Activated T-helper 1 cell treated with anti-CD3 and anti-CD28 coated beads, Interleukin-12 subunit alpha, Interleukin-12 subunit beta, Interleukin-2, Interleukin-4 antibody, amounts not matched to agents 30 ng/mL and 10 ng/mL and 1 ng/mL, durations not matched to agents 14 hours and 24 hours and 36 hours (primary cell): ENCODE data around the gene SERPINE2. TPM values are rescaled to one million over a fixed set of nuclear protein-coding genes. Genes with fewer than 3 reads are reported as not detected.

Experiments
- DNase-seq: peaks from one replicate; pipeline ENCODE4 v3.0.0; 2021; ENCODE audit warnings: low spot score
- H3K27ac Mint-ChIP-seq: one replicate; pipeline ENCODE4 v1.8.0; 2021; ENCODE audit warnings: mild to moderate bottlenecking, mixed read lengths
- H3K27me3 Mint-ChIP-seq: one replicate; pipeline ENCODE4 v1.8.0; 2022; ENCODE audit warnings: mild to moderate bottlenecking, moderate library complexity, mixed read lengths; ENCODE audit not compliant: insufficient read depth
- H3K36me3 Mint-ChIP-seq: one replicate; pipeline ENCODE4 v1.8.0; 2021; ENCODE audit warnings: low read depth, mixed read lengths
- H3K4me1 Mint-ChIP-seq: one replicate; pipeline ENCODE4 v1.8.0; 2021; ENCODE audit warnings: low read depth, mixed read lengths
- H3K4me3 Mint-ChIP-seq: one replicate; pipeline ENCODE4 v1.8.0; 2021; ENCODE audit warnings: mild to moderate bottlenecking, moderate library complexity, mixed read lengths
- H3K9me3 Mint-ChIP-seq: one replicate; pipeline ENCODE4 v1.8.0; 2021; ENCODE audit warnings: mixed read lengths
- intact Hi-C: fragments of 100-400 bp; cut with micrococcal nuclease; formaldehyde crosslinking; loops from one replicate; pipeline ENCODE4 v1.15.1; 2024
- total RNA-seq: library from RNA; stranded (reverse); gene quantifications from 2 replicates; pipeline ENCODE4 v1.2.3, GENCODE V29; 2022

The SERPINE2 gene
- total RNA-seq, 1 donor from 2014 or later = 28.8 TPM

GRCh38 chr2:223937535-223937934 lies 101.6 kb downstream of the SERPINE2 start:
- H3K27me3 Mint-ChIP-seq = no peaks in the 10 kb centered on the region
- peaks cover 69% of the 10 kb centered on the region for H3K4me1 Mint-ChIP-seq
- no peak overlapping the region for H3K4me3 Mint-ChIP-seq
- no peak overlapping the region for H3K27ac Mint-ChIP-seq
- peaks cover 16% of the 10 kb centered on the region for H3K9me3 Mint-ChIP-seq
- DNase-seq = no peak
- H3K36me3 Mint-ChIP-seq = peaks cover 20% of the 10 kb centered on the region
- intact Hi-C loops = no loop called here

GRCh38 chr2:223936862-223937326 lies 102.2 kb downstream of the SERPINE2 start:
- Mint-ChIP-seq H3K4me1 (peaks cover 68% of the 10 kb centered on the region), H3K4me3 (peak overlapping the region; percentile 19)
- DNase-seq = no peak

DNA sequence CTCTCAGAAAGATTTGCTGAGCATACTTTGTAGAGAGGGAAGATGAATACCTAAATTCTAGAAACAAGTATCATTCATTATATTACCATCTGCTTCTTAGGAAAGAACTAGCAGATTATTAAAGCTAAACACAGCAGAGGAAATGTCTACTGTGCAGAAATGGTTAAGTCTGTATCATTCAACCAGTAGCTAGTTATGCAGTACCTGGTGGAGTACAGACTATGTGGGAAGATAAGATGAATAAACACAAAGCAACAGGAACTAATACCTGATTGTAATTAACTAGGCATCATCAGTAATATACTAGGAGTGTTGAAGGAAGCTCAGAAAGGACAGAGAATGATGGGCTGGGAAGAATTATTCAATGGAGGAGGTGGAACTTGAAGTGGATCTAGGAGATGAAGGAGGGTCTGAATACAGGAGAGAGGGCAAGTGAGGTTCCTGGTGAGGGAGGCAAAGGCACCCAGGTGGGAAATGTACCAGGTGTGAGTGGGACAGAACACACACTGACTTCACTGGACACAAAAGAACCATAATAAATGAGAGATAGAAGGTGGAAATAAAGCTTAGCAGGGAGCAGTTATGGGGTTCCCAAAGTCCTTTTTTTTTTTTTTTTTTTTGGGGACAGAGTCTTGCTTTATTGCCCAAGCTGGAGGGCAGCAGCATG lies 103.5 kb downstream of the SERPINE2 start:
- no peak overlapping the region for H3K4me3 Mint-ChIP-seq
- intact Hi-C loops = loop anchor here (1.0 kb wide), 1 partner anchor 13 kb away; no protein-coding TSS in a partner anchor
- no peak for DNase-seq

More at GRCh38 chr2:223936862-223937326, 102.2 kb downstream of the SERPINE2 start:
- Mint-ChIP-seq H3K36me3 (peaks cover 20% of the 10 kb centered on the region), H3K27ac (no peak overlapping the region), H3K9me3 (peaks cover 16% of the 10 kb centered on the region), H3K27me3 (no peaks in the 10 kb centered on the region)
- intact Hi-C loops = loop anchor here (1.0 kb wide), 1 partner anchor 15 kb away; no protein-coding TSS in a partner anchor

GRCh38 chr2:223934870-223935269 lies 104.2 kb downstream of the SERPINE2 start:
- no peak for DNase-seq
- Mint-ChIP-seq H3K27me3 (no peaks in the 10 kb centered on the region), H3K27ac (no peak overlapping the region), H3K9me3 (peaks cover 11% of the 10 kb centered on the region), H3K4me3 (no peak overlapping the region), H3K36me3 (peaks cover 15% of the 10 kb centered on the region), H3K4me1 (peaks cover 68% of the 10 kb centered on the region)
- intact Hi-C loops = no loop called here

More for the DNA sequence above, 103.5 kb downstream of the SERPINE2 start:
- Mint-ChIP-seq H3K27me3 (no peaks in the 10 kb centered on the region), H3K36me3 (peaks cover 15% of the 10 kb centered on the region), H3K9me3 (peaks cover 12% of the 10 kb centered on the region), H3K4me1 (peaks cover 61% of the 10 kb centered on the region), H3K27ac (peak overlapping the region; percentile 3)

DNA sequence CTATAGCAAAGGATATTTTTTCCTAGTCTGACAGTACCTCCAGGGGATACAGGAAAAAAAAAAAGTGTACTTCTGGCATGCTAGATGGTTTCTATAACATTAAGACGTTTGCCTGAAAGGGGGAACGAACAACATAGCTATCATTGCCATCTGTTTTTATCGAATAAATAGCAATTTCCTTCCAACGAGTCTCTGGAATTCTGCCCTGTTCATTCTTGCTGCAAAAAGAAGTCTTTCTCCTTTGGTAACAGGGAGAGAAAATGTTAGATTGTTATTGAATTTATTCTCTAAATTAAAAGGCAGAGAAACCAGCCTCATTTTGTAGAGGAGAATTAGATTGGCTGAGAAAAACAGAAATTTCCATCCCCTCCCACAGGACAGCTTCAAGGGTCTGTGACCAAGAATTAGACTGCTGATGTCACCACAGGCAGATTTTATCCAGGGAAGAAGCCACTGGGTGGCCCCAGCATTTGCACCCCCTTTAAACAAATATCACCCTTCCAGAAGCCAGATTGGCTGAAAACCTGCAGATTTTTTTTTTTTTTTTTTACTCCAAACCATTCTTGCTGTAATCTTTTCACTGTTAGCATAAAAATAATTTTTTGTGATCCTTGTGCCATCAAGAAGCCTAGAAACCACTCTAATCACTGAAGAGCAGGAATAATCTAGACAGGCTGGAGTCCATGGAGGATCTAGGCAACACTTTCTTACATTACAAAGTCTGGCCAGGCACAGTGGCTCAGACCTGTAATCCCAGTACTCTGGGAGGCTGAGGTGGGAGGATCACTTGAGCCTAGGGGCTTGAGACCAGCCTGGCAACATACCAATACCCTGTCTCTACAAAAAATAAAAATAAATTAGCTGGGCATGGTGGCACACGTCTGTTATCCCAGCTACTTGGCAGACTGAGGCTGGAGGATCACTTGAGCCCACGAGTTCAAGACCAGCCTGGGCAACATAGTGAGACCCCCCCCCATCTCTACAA lies 106.0 kb downstream of the SERPINE2 start:
- H3K4me3 Mint-ChIP-seq = no peak overlapping the region

GRCh38 chr2:223930103-223930976 lies 108.7 kb downstream of the SERPINE2 start:
- peaks cover 5% of the 10 kb centered on the region for H3K9me3 Mint-ChIP-seq
- H3K4me3 Mint-ChIP-seq = no peak overlapping the region
- intact Hi-C loops = no loop called here
- peaks cover 7% of the 10 kb centered on the region for H3K36me3 Mint-ChIP-seq
- peaks cover 45% of the 10 kb centered on the region for H3K4me1 Mint-ChIP-seq
- no peaks in the 10 kb centered on the region for H3K27me3 Mint-ChIP-seq
- peak overlapping the region; percentile 31 for H3K27ac Mint-ChIP-seq
- DNase-seq = no peak

More for the DNA sequence above, 106.0 kb downstream of the SERPINE2 start:
- no peak overlapping the region for H3K27ac Mint-ChIP-seq
- H3K27me3 Mint-ChIP-seq = no peaks in the 10 kb centered on the region
- H3K36me3 Mint-ChIP-seq = peaks cover 5% of the 10 kb centered on the region
- DNase-seq = no peak
- H3K4me1 Mint-ChIP-seq = peaks cover 66% of the 10 kb centered on the region
- intact Hi-C loops = no loop called here
- no peaks in the 10 kb centered on the region for H3K9me3 Mint-ChIP-seq

DNA sequence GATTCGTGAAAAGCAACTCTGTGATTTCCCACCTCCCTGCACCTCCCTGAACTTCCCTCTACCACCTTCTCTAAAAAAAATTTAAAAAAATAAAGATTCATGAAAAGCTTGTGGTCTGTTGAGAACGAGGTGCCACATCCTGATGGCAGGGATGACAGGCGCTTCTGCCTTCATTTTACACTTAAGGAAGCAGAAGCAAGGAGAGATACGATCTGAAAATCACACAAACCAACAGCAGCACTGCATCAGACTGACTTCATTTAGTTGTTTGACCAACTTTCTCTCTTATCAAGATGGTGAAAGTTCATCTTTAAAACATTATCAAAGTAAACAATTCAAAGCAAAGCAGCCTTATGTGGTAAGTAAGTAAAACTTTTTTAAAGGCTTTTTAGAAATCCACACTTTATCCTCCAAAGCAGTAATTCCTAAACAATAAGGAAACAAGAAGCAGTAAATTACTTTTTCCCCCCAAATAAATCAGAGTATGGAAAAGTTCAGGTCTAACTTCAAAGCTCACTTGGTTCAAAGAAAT lies 109.4 kb downstream of the SERPINE2 start:
- H3K36me3 Mint-ChIP-seq = peaks cover 7% of the 10 kb centered on the region
- no peak for DNase-seq
- H3K4me1 Mint-ChIP-seq = peaks cover 38% of the 10 kb centered on the region
- H3K4me3 Mint-ChIP-seq = no peak overlapping the region
- H3K9me3 Mint-ChIP-seq = peaks cover 5% of the 10 kb centered on the region
- no peaks in the 10 kb centered on the region for H3K27me3 Mint-ChIP-seq
- H3K27ac Mint-ChIP-seq = peak overlapping the region; percentile 48
- intact Hi-C loops = loop anchor here (2.0 kb wide), 1 partner anchor 13 kb away; no protein-coding TSS in a partner anchor

GRCh38 chr2:223928113-223929006 lies 110.7 kb downstream of the SERPINE2 start:
- intact Hi-C loops = loop anchor here (2.0 kb wide), 1 partner anchor 14 kb away; no protein-coding TSS in a partner anchor
- DNase-seq = no peak
- Mint-ChIP-seq H3K27me3 (no peaks in the 10 kb centered on the region), H3K27ac (peak overlapping the region; percentile 56), H3K36me3 (peaks cover 7% of the 10 kb centered on the region), H3K4me1 (peaks cover 37% of the 10 kb centered on the region), H3K4me3 (peak overlapping the region; percentile 24), H3K9me3 (peaks cover 5% of the 10 kb centered on the region)

GRCh38 chr2:223925106-223925505 lies 114.0 kb downstream of the SERPINE2 start:
- Mint-ChIP-seq H3K27me3 (no peaks in the 10 kb centered on the region), H3K36me3 (peaks cover 11% of the 10 kb centered on the region), H3K9me3 (peaks cover 5% of the 10 kb centered on the region), H3K27ac (no peak overlapping the region), H3K4me1 (peaks cover 26% of the 10 kb centered on the region), H3K4me3 (no peak overlapping the region)
- intact Hi-C loops = no loop called here
- DNase-seq = no peak
